ENCODE data around the gene PDC. TPM values are rescaled to one million over a fixed set of nuclear protein-coding genes. Genes with fewer than 3 reads are reported as not detected.
A peak's percentile ranks its signal among the peaks of the same experiment; 100 is the strongest.

The PDC gene
- total and polyA plus RNA-seq, 9 of the 15 experiments (the other 6 are each of a cell fraction or from before 2014, with no cell fraction given): not detected

GRCh38 chr1:186404454-186405051 is 56.4 kb downstream of the PDC start (continued):
- TF ChIP-seq E2F6 (IDR thresholded peaks at IDR 0.05; ENCODE audit: borderline replicate concordance in 1 of 2, extremely low read depth in 1 of 2, insufficient read depth in 1 of 2, insufficient read length in 1 of 2, low read depth in 1 of 2, low read length in 1 of 2, poor library complexity in 1 of 2, severe bottlenecking in 1 of 2): no peak
- TF ChIP-seq PURB (CRISPR knock-in tag; IDR thresholded peaks at IDR 0.05; ENCODE audit: low read depth): no peak
- no peak for TF ChIP-seq ZBTB43 (CRISPR knock-in tag; IDR thresholded peaks at IDR 0.05)
- peak; percentile 52; the same call in 1 of the 2 replicates for TF ChIP-seq CREB1 (IDR thresholded peaks at IDR 0.05)
- TF ChIP-seq CREB1 (CRISPR knock-in tag; IDR thresholded peaks at IDR 0.05): no peak
- peak; percentile 37; the same call in 1 of the 2 replicates for TF ChIP-seq CHAMP1 (IDR thresholded peaks at IDR 0.05)
- TF ChIP-seq ZNF277 (CRISPR knock-in tag; IDR thresholded peaks at IDR 0.05; ENCODE audit: borderline replicate concordance): no peak
- TF ChIP-seq GABPB1 (CRISPR knock-in tag; IDR thresholded peaks at IDR 0.05): 0 out of 2 replicates have a peak, but pooled peaks have one; percentile 52
- no peak for TF ChIP-seq BCL6 (CRISPR knock-in tag; IDR thresholded peaks at IDR 0.05)
- TF ChIP-seq USF1 (CRISPR knock-in tag; IDR thresholded peaks at IDR 0.05): no peak
- TF ChIP-seq HSF4 (CRISPR knock-in tag; IDR thresholded peaks at IDR 0.05; ENCODE audit: borderline replicate concordance): no peak
- TF ChIP-seq SMARCB1 (IDR thresholded peaks at IDR 0.05; ENCODE audit: insufficient read length, low read depth): no peak
- no peak for TF ChIP-seq RBM14 (IDR thresholded peaks at IDR 0.05; ENCODE audit: borderline replicate concordance, insufficient read depth, low read depth, low read length)
- 0 out of 2 replicates have a peak, but pooled peaks have one; percentile 30 for TF ChIP-seq SMC3 (conservative IDR thresholded peaks at IDR 0.05; ENCODE audit: insufficient read depth, low read depth, low read length)
- TF ChIP-seq POLR2H (tag; IDR thresholded peaks at IDR 0.05; ENCODE audit: low read depth): no peak; the same call in 1 of the 2 replicates
- no peak for TF ChIP-seq POLR2G (IDR thresholded peaks at IDR 0.05; ENCODE audit: low read depth, low read length)
- TF ChIP-seq ETV6 (IDR thresholded peaks at IDR 0.05; ENCODE audit: borderline replicate concordance in 1 of 2, low read depth in 2 of 2, low read length in 1 of 2): no peak
- no peak for TF ChIP-seq ETV6 (CRISPR knock-in tag; IDR thresholded peaks at IDR 0.05; ENCODE audit: borderline replicate concordance)
- no peak for TF ChIP-seq THRAP3 (IDR thresholded peaks at IDR 0.05; ENCODE audit: borderline replicate concordance)
- TF ChIP-seq TSC22D4 (tag; IDR thresholded peaks at IDR 0.05): no peak
